K562 (cell line): Measurements from ENCODE around the gene RPH3AL. TPM values are rescaled to one million over a fixed set of nuclear protein-coding genes. Genes with fewer than 3 reads are reported as not detected.

Experiments
- ATAC-seq: fragments of 200-7000 bp; cut with Tn5 transposase; 3 replicates; pipeline ENCODE4 v1.9.1; 2020; ENCODE audit warnings: moderate library complexity
- BruUV-seq: library from RNA; stranded (reverse); fragments of 400-500 nt; replicated peaks from 2 replicates; lab custom pipeline; 2021; lab: Mats Ljungman, UMichigan
- CTCF ChIA-PET: fragments of 300-600 bp; formaldehyde crosslinking; extraction: SDS; loops from one replicate; lab custom pipeline; 2021; ENCODE audit warnings: low intra/inter-chr PET ratio; lab: Yijun Ruan, JAX
- POLR2A ChIA-PET: fragments of 300-600, 350-650 bp; sonication (Branson Sonifier 250); formaldehyde crosslinking; extraction: SDS; loops from one replicate; lab custom pipeline; 2021; ENCODE audit warnings: antibody characterized with exemption, inconsistent platforms; lab: Yijun Ruan, JAX
- DNase-seq, 4 experiments: peaks; one replicate each; pipeline versions ENCODE4 v3.0.0 to v3.0.0-alpha.2; 2011 to 2018; ENCODE audit warnings: low spot score in 3 of 4, mixed read lengths in 3 of 4; ENCODE audit errors: extremely low read depth in 1 of 4
- FAIRE-seq: peaks from 2 replicates; lab custom pipeline; 2011; peaks lifted over from hg19 to GRCh38; lab: Jason Lieb, UNC
- H2AFZ ChIP-seq: 2 replicates; pipeline ENCODE4 v1.6.0; 2011; ENCODE audit warnings: low read depth, low read length, control low read depth, inconsistent platforms
- H3K27ac ChIP-seq: fragments of 200-600 bp; 3 replicates; pipeline ENCODE4 v1.8.0; 2011; ENCODE audit warnings: low read depth, mild to moderate bottlenecking, control low read depth, inconsistent platforms, low read length, moderate library complexity, mixed read lengths; ENCODE audit errors: extremely low read depth
- H3K27me3 ChIP-seq, 2 experiments: fragments of 300-600 bp in 1 of 2; 2 replicates in 1 of 2; 3 replicates in 1 of 2; pipeline versions ENCODE4 v1.6.0 to v1.8.0; 2011; ENCODE audit warnings: inconsistent platforms in 2 of 2, low read length in 2 of 2, mild to moderate bottlenecking in 1 of 2, mixed read lengths in 1 of 2, moderate library complexity in 1 of 2; ENCODE audit not compliant: control insufficient read depth in 2 of 2, insufficient read depth in 2 of 2
- H3K36me3 ChIP-seq: fragments of 300-600 bp; 3 replicates; pipeline ENCODE4 v1.8.0; 2011; ENCODE audit warnings: mild to moderate bottlenecking, low read length, inconsistent platforms; ENCODE audit not compliant: control insufficient read depth, insufficient read depth
- H3K4me1 ChIP-seq, 2 experiments: fragments of 200-600 bp in 1 of 2; replicated peaks in 1 of 2; 2 replicates in 1 of 2; 3 replicates in 1 of 2; pipeline versions ENCODE4 v1.5.1 to v1.8.0; 2011; ENCODE audit warnings: inconsistent platforms in 2 of 2, low read length in 2 of 2, mild to moderate bottlenecking in 1 of 2, mixed read lengths in 1 of 2, moderate library complexity in 1 of 2; ENCODE audit not compliant: control insufficient read depth in 2 of 2, insufficient read depth in 2 of 2
- H3K4me2 ChIP-seq: 2 replicates; pipeline ENCODE4 v1.6.1; 2011; ENCODE audit warnings: low read length, control low read depth, inconsistent platforms, mixed read lengths; ENCODE audit not compliant: insufficient read depth
- H3K4me3 ChIP-seq: fragments of 200-600 bp; sonication (generic), shearing (Covaris generic); 2 replicates; pipeline ENCODE4 v1.5.1; 2016; ENCODE audit warnings: control low read depth, inconsistent platforms
- H3K79me2 ChIP-seq: fragments of 200-600 bp; 3 replicates; pipeline ENCODE4 v1.8.0; 2011; ENCODE audit warnings: low read length, inconsistent platforms; ENCODE audit not compliant: control insufficient read depth, insufficient read depth
- H3K9ac ChIP-seq, 2 experiments: 2 replicates each; pipeline versions ENCODE4 v1.6.0 to v1.6.1; 2011; ENCODE audit warnings: low read depth in 2 of 2, low read length in 2 of 2, control low read depth in 1 of 2, inconsistent platforms in 1 of 2, mild to moderate bottlenecking in 1 of 2, mixed read lengths in 1 of 2; ENCODE audit not compliant: insufficient read depth in 1 of 2
- H3K9me1 ChIP-seq: one replicate; pipeline ENCODE4 v1.6.0; 2011; ENCODE audit warnings: inconsistent platforms, mild to moderate bottlenecking, low read length, moderate library complexity; ENCODE audit not compliant: control insufficient read depth, insufficient read depth
- H3K9me3 ChIP-seq: replicated peaks from 2 replicates; pipeline ENCODE4 v1.5.1; 2011; ENCODE audit warnings: low read depth, low read length, inconsistent platforms; ENCODE audit not compliant: control insufficient read depth, insufficient read depth
- H4K20me1 ChIP-seq: replicated peaks from 2 replicates; pipeline ENCODE4 v1.6.1; 2011; ENCODE audit warnings: low read length, inconsistent platforms, mixed read lengths; ENCODE audit not compliant: control insufficient read depth, insufficient read depth
- ATF3 ChIP-seq, 2 experiments: fragments of 450-650 bp in 1 of 2; sonication (generic) in 1 of 2; formaldehyde crosslinking in 1 of 2; IDR thresholded peaks in 1 of 2; conservative IDR thresholded peaks in 1 of 2; 2 replicates each; pipeline versions ENCODE4 v1.6.1 to v1.8.1; 2016 to 2023; ENCODE audit warnings: mild to moderate bottlenecking in 2 of 2, moderate library complexity in 2 of 2, inconsistent platforms in 1 of 2, missing genetic modification reagents in 1 of 2
- EGR1 ChIP-seq: fragments of 450-650 bp; conservative IDR thresholded peaks from 2 replicates; pipeline ENCODE4 v1.6.1; 2017; ENCODE audit warnings: mild to moderate bottlenecking
- WGBS: fragments of 100-300 bp; shearing (Covaris generic); methylation state at CpG from one replicate; pipeline ENCODE4 v1.1.6; 2016; ENCODE audit warnings: low coverage, mixed read lengths; ENCODE audit not compliant: insufficient coverage; ENCODE audit errors: missing lambda C conversion rate; 5-methylcytosine and 5-hydroxymethylcytosine counted together
- in situ Hi-C: fragments of 300-500 bp; cut with MboI; formaldehyde crosslinking; loops from 4 replicates; pipeline ENCODE4 v1.15.0; 2018; ENCODE audit warnings: inconsistent platforms, mixed read lengths
- intact Hi-C: fragments of 100-400 bp; cut with micrococcal nuclease; formaldehyde crosslinking; loops from 2 replicates; pipeline ENCODE4 v1.14.2; 2022
- polyA plus RNA-seq, 8 experiments: library from polyadenylated mRNA; depleted of rRNA in 4 of 8; stranded (reverse) in 5 of 8; unstranded in 3 of 8; fragments of >200 nt; fragmentation: Nextera tagmentation in 2 of 8; fragmentation: Illumina TruSeq in 1 of 8; extraction: Ambion mirVana in 2 of 8; extraction: Trizol in 1 of 8; gene quantifications; 2 replicates each; pipeline versions ENCODE4 v1.2.1 to v1.2.3, GENCODE V29; 2011 to 2014; ENCODE audit warnings: inconsistent platforms in 1 of 8, missing spikeins in 1 of 8
- total RNA-seq, 7 experiments: library from RNA; depleted of rRNA in 6 of 7; stranded (reverse); fragments of >200 nt in 6 of 7; fragmentation: Illumina TruSeq in 2 of 7; extraction: Trizol in 2 of 7; gene quantifications; 2 replicates each; pipeline versions ENCODE4 v1.2.1 to v1.2.3, GENCODE V29; 2011 to 2021; ENCODE audit warnings: low replicate concordance in 1 of 7
- TF ChIP-seq, protein P1 (sequence below): fragments of 200-800 bp; sonication (Bioruptor generic); IDR thresholded peaks from 2 replicates; pipeline ENCODE4 v1.6.1; 2017; ENCODE audit warnings: missing genetic modification characterization, missing compliant biosample characterization

The RPH3AL gene
- total and polyA plus RNA-seq, 9 of the 15 experiments (the other 6 are each of a cell fraction or from before 2014, with no cell fraction given): 0.18 to 1.7 (median 0.39) TPM

GRCh38 chr17:269616-270514 lies 82.7 kb downstream of the RPH3AL start:
- no peaks in the 10 kb centered on the region for H3K9me1 ChIP-seq

More at GRCh38 chr17:269616-270514, 82.7 kb downstream of the RPH3AL start:
- ATAC-seq: no peak
- no peak overlapping the region for H3K4me3 ChIP-seq
- H3K9me3 ChIP-seq: no peaks in the 10 kb centered on the region
- WGBS: 2% methylated on average over 22 of the region's 27 CpGs
- no TSS peak for BruUV-seq
- intact Hi-C loops: no loop called here
- CTCF ChIA-PET: no interaction called here
- peaks cover 0 to 25% of the 10 kb centered on the region in 2 experiments; a peak in 2 of 5 replicates for H3K27me3 ChIP-seq
- no peak overlapping the region for H3K9ac ChIP-seq
- POLR2A ChIA-PET: interaction anchor here (0.6 kb wide), 1 partner anchor 67 kb away, joined by 4 read pairs; no protein-coding TSS in a partner anchor
- no peak for FAIRE-seq
- H2AFZ ChIP-seq: no peak overlapping the region
- H3K36me3 ChIP-seq: no peaks in the 10 kb centered on the region
- TF ChIP-seq EGR1 (0 out of 2 replicates have a peak, but pooled peaks have one; percentile 28), ATF3 (IDR thresholded peaks at IDR 0.05) (no peak), ATF3 (CRISPR knock-in tag; conservative IDR thresholded peaks at IDR 0.05) (no peak)
- TF ChIP-seq, protein P1, sequence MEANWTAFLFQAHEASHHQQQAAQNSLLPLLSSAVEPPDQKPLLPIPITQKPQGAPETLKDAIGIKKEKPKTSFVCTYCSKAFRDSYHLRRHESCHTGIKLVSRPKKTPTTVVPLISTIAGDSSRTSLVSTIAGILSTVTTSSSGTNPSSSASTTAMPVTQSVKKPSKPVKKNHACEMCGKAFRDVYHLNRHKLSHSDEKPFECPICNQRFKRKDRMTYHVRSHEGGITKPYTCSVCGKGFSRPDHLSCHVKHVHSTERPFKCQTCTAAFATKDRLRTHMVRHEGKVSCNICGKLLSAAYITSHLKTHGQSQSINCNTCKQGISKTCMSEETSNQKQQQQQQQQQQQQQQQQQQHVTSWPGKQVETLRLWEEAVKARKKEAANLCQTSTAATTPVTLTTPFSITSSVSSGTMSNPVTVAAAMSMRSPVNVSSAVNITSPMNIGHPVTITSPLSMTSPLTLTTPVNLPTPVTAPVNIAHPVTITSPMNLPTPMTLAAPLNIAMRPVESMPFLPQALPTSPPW: peak; percentile 57
- no peaks in the 10 kb centered on the region for H4K20me1 ChIP-seq
- no peaks in the 10 kb centered on the region for H3K79me2 ChIP-seq
- H3K27ac ChIP-seq: no peak overlapping the region
- DNase-seq: peak in 1 of 4 experiments; percentile 7
- H3K4me2 ChIP-seq: no peak overlapping the region
- peaks cover 0 to 7% of the 10 kb centered on the region in 2 experiments; a peak in 2 of 5 replicates for H3K4me1 ChIP-seq
- in situ Hi-C loops: no loop called here
